ENCODE results near the gene UPK3BL1.
"Not testable (repeated sequence)": the region's sequence is repeated elsewhere in the genome, so short reads cannot be mapped to it uniquely, and the experiment has no call there.

The UPK3BL1 gene

DNA sequence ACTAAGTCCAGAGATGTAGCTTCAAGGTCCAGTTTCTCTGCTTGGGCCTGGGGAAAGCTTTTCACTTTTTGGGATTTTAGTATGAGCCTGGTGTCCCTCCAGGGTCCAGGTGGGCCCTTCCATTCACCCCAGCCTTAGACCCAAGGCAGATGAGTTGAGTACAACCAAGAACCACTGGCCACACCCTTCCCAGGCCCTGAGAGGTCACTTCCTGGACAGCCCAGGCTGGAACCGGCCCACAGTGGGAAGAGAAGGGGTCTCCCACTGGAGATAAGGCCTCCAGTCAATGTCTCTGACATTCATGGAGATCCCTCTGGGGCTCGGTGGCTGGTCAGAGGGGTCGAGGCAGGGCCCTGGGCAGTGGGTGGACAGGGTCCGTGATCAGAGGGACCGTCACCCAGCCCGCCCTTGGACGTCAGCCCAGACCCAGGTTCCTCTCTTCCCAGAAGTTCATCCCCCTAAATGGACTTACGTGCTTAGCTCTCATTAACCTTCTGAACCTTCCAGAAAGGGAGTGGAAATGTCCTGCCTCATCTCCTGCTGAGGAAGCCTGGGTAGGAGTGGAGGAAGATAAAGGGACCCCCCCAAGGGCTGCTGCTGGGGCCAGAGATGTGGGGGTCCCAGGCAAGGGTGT, 15.2 kb downstream of the UPK3BL1 start:
- H3K27me3 ChIP-seq (ENCODE audit: insufficient read depth, low read length); H2AFZ ChIP-seq (ENCODE audit: low read length, unreplicated experiment); H3K27ac ChIP-seq (ENCODE audit: low read depth, low read length); H3K4me3 ChIP-seq (ENCODE audit: low read depth, low read length); H3K4me1 ChIP-seq (ENCODE audit: control insufficient read depth, insufficient read depth, low read length, unreplicated experiment); H3K36me3 ChIP-seq (ENCODE audit: insufficient read depth, low read length); H3K79me2 ChIP-seq (ENCODE audit: control insufficient read depth, insufficient read depth, low read length, unreplicated experiment): not testable (repeated sequence)

DNA sequence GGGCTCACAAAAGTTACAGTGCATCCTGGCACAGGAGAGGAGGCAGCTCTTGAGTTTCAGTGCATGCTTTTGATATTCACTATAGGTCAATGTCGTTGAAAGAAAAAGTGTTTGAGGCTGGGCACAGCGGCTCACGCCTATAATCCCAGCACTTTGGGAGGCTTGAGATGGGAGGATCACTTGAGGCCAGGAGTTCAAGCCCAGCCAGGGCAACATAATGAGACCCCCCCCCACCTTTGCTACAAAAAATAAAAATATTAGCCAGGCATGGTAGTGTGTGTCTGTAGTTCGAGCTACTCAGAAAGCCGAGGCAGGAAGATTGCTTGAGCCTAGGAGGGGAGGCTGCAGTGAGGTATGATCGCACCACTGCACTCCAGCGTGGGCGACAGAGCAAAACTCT, 24.5 kb downstream of the UPK3BL1 start:
- H3K4me3 ChIP-seq (ENCODE audit: low read depth, low read length); H3K27me3 ChIP-seq (ENCODE audit: insufficient read depth, low read length): not testable (repeated sequence)

GRCh38 chr7:102616507-102617125, 26.0 kb downstream of the UPK3BL1 start, which contains the start of gene RASA4:
Gene RASA4 (minus strand): TSS chr7:102616756. CDS start chr7:102616689, 67 bp downstream.
- not testable (repeated sequence) for H3K4me1 ChIP-seq (ENCODE audit: control insufficient read depth, insufficient read depth, low read length, unreplicated experiment); H3K27ac ChIP-seq (ENCODE audit: low read depth, low read length); H3K79me2 ChIP-seq (ENCODE audit: control insufficient read depth, insufficient read depth, low read length, unreplicated experiment); H3K36me3 ChIP-seq (ENCODE audit: insufficient read depth, low read length); H2AFZ ChIP-seq (ENCODE audit: low read length, unreplicated experiment); H3K27me3 ChIP-seq (ENCODE audit: insufficient read depth, low read length)
- H3K4me3 ChIP-seq (ENCODE audit: low read depth, low read length), result peak within 1 kb of the TSS; percentile 56; the same call in 1 of the 2 replicates

More for the DNA sequence above, 24.5 kb downstream of the UPK3BL1 start:
- not testable (repeated sequence) for H2AFZ ChIP-seq (ENCODE audit: low read length, unreplicated experiment); H3K79me2 ChIP-seq (ENCODE audit: control insufficient read depth, insufficient read depth, low read length, unreplicated experiment); H3K27ac ChIP-seq (ENCODE audit: low read depth, low read length); H3K4me1 ChIP-seq (ENCODE audit: control insufficient read depth, insufficient read depth, low read length, unreplicated experiment); H3K36me3 ChIP-seq (ENCODE audit: insufficient read depth, low read length)

- H3K36me3 ChIP-seq (ENCODE audit: insufficient read depth, low read length); H2AFZ ChIP-seq (ENCODE audit: low read length, unreplicated experiment); H3K4me3 ChIP-seq (ENCODE audit: low read depth, low read length); H3K27ac ChIP-seq (ENCODE audit: low read depth, low read length); H3K79me2 ChIP-seq (ENCODE audit: control insufficient read depth, insufficient read depth, low read length, unreplicated experiment); H3K4me1 ChIP-seq (ENCODE audit: control insufficient read depth, insufficient read depth, low read length, unreplicated experiment); H3K27me3 ChIP-seq (ENCODE audit: insufficient read depth, low read length): not testable (repeated sequence)
These were observed 26.7 kb downstream of the UPK3BL1 start for GRCh38 chr7:102615930-102616329.

- H2AFZ ChIP-seq (ENCODE audit: low read length, unreplicated experiment); H3K36me3 ChIP-seq (ENCODE audit: insufficient read depth, low read length); H3K4me1 ChIP-seq (ENCODE audit: control insufficient read depth, insufficient read depth, low read length, unreplicated experiment); H3K79me2 ChIP-seq (ENCODE audit: control insufficient read depth, insufficient read depth, low read length, unreplicated experiment); H3K27me3 ChIP-seq (ENCODE audit: insufficient read depth, low read length); H3K27ac ChIP-seq (ENCODE audit: low read depth, low read length); H3K4me3 ChIP-seq (ENCODE audit: low read depth, low read length): not testable (repeated sequence)
These were observed 27.7 kb downstream of the UPK3BL1 start for GRCh38 chr7:102614873-102615272.

- H3K27ac ChIP-seq (ENCODE audit: low read depth, low read length); H3K36me3 ChIP-seq (ENCODE audit: insufficient read depth, low read length); H3K79me2 ChIP-seq (ENCODE audit: control insufficient read depth, insufficient read depth, low read length, unreplicated experiment); H3K4me1 ChIP-seq (ENCODE audit: control insufficient read depth, insufficient read depth, low read length, unreplicated experiment); H2AFZ ChIP-seq (ENCODE audit: low read length, unreplicated experiment); H3K4me3 ChIP-seq (ENCODE audit: low read depth, low read length); H3K27me3 ChIP-seq (ENCODE audit: insufficient read depth, low read length): not testable (repeated sequence)
These were observed 28.3 kb downstream of the UPK3BL1 start for GRCh38 chr7:102614346-102614697.

DNA sequence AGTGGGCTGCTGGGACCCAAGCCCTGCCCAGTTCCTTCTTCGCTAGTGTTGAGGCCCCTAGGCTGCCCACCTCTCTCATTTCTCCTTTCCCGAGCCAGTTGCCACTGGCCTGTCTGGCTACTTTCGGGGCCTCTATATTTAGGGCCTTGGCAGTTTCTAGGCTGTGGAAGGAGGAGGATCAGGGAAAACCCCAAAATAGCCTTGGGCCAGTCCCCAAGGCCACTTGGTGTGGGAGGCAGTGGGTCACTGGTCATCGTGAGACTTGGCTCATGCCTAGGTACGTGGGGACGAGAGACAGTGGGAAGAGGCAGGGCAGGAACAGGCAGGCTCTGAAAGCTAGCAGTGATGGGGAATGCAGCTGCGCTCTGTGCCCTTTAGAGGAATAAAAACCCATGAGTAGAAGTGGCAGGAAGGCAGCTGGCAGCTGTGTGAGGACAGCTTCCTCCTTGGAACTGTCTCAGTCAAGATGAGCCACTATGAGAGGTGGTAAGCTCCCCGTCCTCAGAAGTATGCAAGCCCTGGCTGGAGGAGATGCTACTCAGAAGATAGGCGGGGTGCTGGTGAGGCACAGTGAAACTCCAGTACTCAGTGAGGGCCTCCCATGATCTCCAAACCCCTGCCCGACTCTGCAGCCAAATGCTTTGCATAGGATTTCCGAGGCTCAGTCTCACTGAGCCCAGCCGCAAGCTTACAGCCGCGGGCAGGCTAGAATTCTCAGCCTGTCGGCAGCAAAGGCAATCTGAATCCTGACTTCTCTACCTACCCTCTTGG, 28.8 kb downstream of the UPK3BL1 start:
- not testable (repeated sequence) for H3K79me2 ChIP-seq (ENCODE audit: control insufficient read depth, insufficient read depth, low read length, unreplicated experiment); H3K27me3 ChIP-seq (ENCODE audit: insufficient read depth, low read length); H3K4me1 ChIP-seq (ENCODE audit: control insufficient read depth, insufficient read depth, low read length, unreplicated experiment); H3K36me3 ChIP-seq (ENCODE audit: insufficient read depth, low read length); H3K27ac ChIP-seq (ENCODE audit: low read depth, low read length); H2AFZ ChIP-seq (ENCODE audit: low read length, unreplicated experiment); H3K4me3 ChIP-seq (ENCODE audit: low read depth, low read length)

GRCh38 chr7:102611675-102612325, 30.8 kb downstream of the UPK3BL1 start:
- H3K4me1 ChIP-seq (ENCODE audit: control insufficient read depth, insufficient read depth, low read length, unreplicated experiment); H3K27me3 ChIP-seq (ENCODE audit: insufficient read depth, low read length); H3K79me2 ChIP-seq (ENCODE audit: control insufficient read depth, insufficient read depth, low read length, unreplicated experiment); H2AFZ ChIP-seq (ENCODE audit: low read length, unreplicated experiment); H3K36me3 ChIP-seq (ENCODE audit: insufficient read depth, low read length); H3K27ac ChIP-seq (ENCODE audit: low read depth, low read length); H3K4me3 ChIP-seq (ENCODE audit: low read depth, low read length): not testable (repeated sequence)

DNA sequence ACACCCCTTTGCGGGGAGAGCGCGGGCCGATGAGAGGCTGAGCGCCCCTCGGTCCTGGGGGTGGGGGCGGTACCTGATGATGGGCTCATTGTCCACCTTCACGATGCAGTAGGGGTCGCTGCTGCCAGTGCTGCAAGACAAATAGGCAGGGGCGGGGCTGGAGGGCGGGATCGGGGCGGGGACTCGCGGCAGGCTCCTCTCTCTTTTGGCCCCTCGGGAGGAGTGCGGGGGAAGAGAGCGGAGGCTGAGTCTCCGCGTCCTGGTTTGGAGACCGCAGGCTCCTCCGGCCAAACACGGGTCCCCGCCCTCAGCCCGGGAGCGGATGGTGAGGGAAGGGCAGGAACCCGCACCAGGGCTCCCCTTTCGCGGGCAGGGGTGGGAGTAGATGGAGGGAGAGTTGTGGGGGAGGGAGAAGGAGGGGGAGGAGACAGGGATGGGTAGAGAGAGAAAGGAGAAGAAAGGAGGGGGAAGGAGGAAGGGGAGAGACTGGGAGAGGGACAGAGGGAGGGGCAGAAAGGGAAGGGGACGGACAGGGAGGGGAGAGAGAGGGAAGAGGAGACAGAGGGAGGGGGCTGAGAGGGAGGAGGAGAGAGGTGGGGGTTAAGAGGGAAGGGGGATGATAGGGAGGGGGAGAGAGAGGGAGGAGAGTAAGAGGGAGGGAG, 31.4 kb downstream of the UPK3BL1 start:
- not testable (repeated sequence) for H3K4me3 ChIP-seq (ENCODE audit: low read depth, low read length); H3K79me2 ChIP-seq (ENCODE audit: control insufficient read depth, insufficient read depth, low read length, unreplicated experiment); H3K27ac ChIP-seq (ENCODE audit: low read depth, low read length); H3K27me3 ChIP-seq (ENCODE audit: insufficient read depth, low read length); H3K36me3 ChIP-seq (ENCODE audit: insufficient read depth, low read length); H3K4me1 ChIP-seq (ENCODE audit: control insufficient read depth, insufficient read depth, low read length, unreplicated experiment); H2AFZ ChIP-seq (ENCODE audit: low read length, unreplicated experiment)

GRCh38 chr7:102610441-102610840, 32.1 kb downstream of the UPK3BL1 start:
- H3K27me3 ChIP-seq (ENCODE audit: insufficient read depth, low read length); H3K4me1 ChIP-seq (ENCODE audit: control insufficient read depth, insufficient read depth, low read length, unreplicated experiment); H2AFZ ChIP-seq (ENCODE audit: low read length, unreplicated experiment); H3K36me3 ChIP-seq (ENCODE audit: insufficient read depth, low read length); H3K27ac ChIP-seq (ENCODE audit: low read depth, low read length); H3K4me3 ChIP-seq (ENCODE audit: low read depth, low read length); H3K79me2 ChIP-seq (ENCODE audit: control insufficient read depth, insufficient read depth, low read length, unreplicated experiment): not testable (repeated sequence)
